Fibroblast of skin of left biceps (primary cell): ENCODE results near the gene CADM4.
"Not testable (repeated sequence)": the region's sequence is repeated elsewhere in the genome, so short reads cannot be mapped to it uniquely, and the experiment has no call there.

Experiments used
- DNase-seq, 2 experiments: peaks; one replicate each; pipeline ENCODE4 v3.0.0-alpha.2; 2013; ENCODE audit warnings: low read depth in 2 of 2

The CADM4 gene

DNA sequence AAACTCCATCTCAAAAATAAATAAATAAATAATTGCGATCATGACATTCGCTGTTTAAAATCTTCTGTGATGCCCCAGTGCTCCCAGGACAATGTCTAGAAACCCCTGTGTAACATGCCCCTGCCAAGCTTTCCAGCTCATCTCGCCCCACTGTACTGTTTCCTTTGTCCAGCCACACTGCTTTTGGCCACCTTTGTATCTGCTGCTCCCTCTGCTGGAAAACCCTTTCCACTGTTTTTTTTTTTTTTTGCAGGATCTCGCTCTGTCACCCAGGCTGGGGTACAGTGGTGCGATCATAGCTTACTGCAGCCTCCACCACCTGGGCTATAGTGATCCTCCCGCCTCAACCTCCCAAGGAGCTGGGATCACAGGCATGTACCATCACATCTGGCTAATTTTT lies 22.8 kb upstream of the CADM4 start:
- no peak for DNase-seq

DNA sequence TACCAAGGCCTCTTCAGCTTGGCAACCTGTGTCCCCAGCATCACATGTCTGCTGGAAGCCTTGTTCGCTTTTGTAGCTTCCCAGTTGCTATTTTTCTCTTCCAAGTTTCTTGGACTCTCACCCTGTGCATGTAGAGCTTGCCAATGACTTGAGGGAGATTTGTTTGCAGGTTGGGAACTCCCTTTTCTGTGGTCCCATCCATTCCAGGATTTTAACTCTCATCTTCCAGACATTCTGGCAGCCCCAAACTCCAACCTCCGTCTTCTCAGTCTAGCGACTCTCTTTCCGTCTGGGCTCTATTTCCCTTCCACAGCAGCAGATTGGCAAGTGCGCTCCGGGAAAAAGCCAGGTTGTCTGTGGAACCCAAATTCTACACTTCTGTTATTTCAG lies 21.3 kb upstream of the CADM4 start:
- no peak for DNase-seq

DNA sequence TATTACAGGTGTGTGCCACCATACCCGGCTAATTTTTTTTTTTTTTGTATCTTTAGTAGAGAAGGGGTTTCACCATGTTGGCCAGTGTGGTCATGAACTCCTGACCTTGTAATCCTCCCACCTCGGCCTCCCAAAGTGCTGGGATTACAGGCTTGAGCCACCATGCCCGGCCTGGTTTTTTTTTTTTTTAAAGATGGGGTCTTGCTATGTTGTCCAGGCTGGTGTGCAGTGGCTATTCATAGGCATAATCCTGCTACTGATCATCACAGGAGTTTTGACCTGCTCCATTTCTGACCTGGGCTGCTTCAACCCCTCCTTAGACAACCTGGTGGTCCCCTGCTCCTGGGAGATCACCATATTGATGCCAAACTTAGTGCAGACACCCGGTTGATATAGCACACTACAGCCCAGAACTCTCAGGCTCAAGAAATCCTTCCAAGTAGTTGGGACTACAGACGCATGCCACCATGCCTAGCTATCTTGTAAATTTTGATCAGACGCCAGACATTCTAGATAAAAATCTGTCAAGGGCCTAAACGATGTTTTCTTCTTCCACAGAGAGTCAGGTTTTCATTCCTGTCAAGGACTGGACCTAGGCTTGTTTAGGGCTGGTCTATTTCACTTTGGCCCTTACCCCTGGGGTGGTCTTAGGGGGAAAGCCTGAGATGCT lies 20.8 kb upstream of the CADM4 start:
- DNase-seq: no peak

DNA sequence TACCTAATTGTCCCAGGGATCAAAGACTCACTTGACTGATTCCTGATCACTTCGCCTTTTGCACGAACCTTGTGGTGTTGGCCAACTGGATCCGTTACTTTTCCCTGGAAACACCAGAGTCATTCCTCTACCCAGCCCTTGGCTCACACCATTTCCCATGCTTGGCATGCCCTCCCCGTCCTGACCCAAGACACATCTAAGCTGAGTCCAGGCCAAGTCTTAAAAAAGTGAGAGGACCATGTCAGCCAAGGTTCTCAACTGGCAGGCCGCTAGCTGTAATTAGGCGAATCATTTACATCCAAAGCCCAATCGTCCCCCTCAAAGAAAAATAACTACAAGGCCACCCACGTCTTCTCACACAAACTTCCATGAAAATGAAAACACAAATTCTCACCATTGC lies 18.8 kb upstream of the CADM4 start:
- no peak for DNase-seq

DNA sequence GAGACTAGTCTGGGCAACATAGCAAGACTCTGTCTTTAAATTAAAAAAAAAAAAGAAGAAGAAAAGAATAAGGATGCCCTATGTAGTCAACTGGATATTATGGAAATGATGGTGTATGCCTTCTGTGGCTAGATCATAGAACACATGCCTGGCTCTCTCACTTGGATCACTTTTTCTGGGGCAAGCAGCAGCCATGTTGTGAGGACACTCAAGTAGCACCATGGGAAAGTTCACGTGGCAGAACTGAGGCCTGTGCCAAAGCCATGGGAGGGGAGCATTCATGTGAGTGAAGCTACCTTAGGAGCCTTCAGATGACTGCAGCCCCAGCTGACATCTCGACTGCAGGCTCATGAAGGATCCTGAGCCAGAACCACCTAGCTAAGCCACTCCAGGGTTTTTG lies 18.4 kb upstream of the CADM4 start:
- DNase-seq: no peak

DNA sequence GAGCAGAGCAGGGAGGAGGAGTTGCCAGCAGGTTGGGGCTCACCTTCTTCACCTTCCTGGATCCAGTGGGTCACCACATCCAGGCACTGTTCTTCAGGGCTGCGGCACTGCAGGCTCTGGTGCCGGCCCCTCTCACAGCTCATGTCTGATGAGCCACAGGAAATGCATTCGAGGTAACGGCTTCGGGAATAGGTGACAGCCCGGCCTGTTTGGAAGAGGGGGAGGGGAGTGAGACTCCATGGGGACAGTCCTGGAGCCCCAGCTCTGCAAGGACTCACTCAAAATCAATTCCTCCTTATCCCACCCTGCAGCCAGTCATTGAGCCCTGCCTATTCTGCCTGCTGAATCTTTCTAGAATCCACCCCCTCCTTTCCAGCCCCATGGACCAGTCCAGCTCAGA lies 16.8 kb upstream of the CADM4 start:
- DNase-seq: no peak

DNA sequence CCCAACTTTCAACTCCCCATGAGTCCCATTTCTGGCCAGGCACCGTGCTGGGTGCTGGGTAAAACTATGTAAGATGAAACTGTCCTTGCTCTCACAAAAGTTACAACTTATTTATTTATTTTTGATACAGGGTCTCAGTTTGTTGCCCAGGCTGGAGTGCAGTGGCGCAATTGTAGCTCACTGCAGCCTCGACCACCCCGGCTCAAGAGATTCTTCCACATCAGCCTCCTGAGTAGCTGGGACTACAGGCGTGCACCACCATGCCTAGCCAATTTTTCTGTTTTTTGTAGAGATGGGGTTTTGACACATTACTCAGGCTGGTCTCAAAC lies 12.9 kb upstream of the CADM4 start:
- DNase-seq: no peak

DNA sequence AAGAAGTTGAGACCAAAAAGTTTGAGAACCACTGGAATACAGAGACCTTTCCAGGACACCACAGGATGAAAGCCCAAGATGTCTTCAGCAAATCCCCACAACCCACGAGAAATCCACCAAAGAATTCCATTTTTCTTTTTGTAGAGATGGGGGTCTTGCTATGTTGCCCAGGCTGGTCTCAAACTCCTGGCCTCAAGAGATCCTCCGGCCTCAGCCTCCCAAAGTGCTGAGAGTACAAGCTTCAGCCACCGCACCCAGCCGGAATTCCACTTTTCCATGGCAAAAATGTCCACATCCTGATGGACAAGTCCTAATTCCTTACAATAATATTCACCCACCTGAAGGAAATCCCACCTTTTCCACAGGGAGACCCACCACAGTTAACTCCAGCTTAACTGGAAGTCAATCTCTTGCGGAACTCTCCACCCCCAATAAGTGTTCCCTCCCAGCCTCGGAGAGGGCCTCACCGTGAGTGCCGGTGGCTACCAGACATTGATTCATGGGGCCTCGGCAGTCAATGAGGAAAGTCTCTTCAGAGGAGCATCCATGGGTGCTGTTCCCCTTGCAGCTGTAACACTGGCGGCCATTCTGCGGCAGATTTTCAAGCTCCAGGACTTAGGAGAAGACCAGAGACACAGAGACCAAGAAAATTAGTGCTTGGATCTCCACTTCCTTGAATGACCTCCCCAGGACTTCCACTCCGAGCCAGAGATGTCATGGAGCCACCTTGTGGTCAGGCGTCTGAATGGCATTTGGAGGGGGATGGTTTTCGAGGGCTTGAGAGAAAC lies 12.3 kb upstream of the CADM4 start:
- no peak for DNase-seq

DNA sequence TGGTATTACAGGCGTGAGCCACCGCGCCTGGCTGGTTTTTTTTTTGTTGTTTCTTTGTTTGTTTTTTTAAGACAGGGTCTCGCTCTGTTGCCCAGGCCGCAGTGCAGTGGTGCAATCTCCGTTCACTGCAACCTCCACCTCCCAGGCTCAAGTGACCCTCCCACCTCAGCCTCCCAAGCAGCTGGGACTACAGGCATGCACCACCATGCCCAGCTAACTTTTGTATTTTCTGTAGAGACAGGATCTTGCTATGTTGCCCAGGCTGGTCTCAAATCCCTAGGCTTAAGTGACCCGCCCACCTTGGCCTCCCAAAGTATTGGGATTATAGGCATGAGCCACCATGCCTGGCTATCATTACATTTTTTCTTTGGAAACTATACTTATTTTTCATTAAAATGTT lies 10.6 kb upstream of the CADM4 start:
- DNase-seq: not testable (repeated sequence)

DNA sequence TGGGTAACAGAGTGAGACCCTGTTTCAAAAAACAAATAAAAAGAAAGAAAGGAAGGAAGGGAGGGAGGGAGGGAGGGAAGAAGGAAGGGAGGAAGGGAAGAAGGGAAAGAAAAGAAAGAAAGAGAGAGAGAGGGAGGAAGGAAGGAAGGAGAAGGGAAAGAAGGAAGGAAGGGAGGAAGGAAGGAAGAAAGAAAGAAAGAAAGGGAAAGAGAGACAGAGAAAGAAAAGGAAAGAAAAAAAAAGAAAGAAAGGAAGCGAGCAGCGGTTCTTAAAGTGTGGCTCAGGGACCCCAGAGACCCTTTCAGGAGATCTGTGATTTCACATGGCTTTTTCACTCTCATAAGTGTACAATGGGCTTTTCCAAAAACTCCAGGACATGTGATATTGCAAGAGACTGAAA lies 9.9 kb upstream of the CADM4 start:
- no peak for DNase-seq

DNA sequence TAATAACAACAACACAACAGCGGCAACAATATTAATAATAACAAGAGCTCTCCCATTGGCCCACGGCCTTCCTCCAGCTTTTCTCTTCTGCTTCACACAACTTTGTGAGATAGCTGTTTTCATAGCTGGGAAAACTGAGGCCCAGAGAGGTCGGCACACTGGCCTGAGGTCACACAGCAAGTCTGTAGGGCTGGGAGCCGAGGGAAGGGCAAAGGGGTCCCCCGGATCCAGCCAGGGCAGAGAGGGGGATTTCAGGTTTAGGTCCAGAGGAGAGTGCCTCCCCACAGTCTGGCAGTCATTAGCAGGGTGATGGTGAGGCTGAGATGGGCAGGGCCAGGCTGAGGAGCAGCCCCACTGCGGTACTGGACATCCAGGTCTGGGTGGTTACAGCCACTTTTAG lies 9.0 kb upstream of the CADM4 start:
- no peak for DNase-seq

DNA sequence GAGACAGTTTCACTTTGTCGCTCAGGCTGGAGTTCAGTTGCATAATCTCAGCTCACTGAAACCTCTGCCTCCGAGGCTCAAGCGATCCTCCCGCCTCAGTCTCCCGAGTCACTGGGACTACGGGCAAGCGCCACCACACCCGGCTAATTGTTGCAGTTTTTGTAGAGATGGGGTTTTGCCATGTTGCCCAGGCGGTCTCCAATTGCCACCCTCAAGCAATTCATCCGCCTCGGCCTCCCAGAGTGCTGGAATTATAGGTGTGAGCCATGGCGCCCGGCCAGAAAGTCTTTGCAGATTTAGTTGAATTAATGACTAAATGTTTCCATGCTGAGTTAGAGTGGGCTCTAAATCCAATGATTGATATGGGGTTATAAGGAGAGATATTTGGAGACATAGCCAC lies 4.5 kb upstream of the CADM4 start:
- no peak for DNase-seq

DNA sequence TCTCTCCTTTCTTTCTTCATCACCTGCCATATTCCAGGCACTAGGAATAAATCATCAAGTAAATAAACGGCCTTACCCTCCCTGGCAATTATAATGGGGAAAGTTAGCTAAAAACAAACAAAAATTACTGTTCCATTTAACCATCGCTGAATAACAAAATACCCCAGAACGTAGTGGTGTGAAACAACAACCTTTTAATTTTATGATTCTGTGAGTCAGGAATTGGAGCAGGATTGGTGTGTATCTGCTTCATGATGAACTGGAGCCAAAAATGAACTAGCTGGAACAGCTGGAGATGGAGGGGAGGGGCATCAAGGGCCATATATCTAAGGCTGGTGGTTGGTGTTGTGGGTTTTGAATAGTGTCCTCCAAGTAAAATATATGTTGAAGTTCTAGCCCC lies 3.7 kb upstream of the CADM4 start:
- no peak for DNase-seq

DNA sequence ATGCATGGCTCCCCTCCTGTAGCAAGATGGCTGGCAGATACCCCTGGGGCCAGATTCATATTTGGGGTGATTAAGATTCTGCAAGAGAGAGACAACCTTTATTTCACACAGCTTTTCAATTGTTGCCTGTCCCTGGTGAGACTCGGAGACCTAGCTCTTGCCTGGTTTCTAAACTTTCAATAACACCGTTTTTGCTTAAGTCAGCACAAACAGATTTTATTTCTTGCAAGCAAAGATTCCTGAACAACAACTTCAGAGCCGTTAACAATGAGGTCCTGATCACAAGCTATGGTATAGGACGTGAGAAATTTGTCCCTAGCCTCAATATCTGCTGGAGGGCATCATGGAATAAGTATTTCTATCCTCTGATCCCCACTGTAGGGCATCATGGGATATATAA lies 2.9 kb upstream of the CADM4 start:
- DNase-seq: no peak

DNA sequence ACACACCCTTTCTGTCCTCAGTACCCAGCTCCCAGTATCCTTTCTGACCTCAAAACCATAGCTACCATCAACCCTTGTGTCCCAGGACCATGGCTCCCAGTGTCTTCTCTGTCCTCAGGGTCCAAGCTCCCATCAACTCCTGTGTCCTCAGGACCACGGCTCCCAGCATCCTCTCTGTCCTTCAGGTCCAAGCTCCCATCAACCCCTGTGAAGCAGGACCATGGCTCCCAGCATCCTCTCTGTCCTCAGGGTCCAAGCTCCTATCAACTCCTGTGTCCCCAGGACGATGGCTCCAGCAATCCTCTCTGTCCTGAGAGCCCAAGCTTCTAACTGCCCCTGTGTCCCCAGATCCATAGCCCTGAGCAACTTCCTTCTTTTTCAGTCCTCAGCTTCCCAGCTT lies 1.7 kb upstream of the CADM4 start:
- no peak for DNase-seq

DNA sequence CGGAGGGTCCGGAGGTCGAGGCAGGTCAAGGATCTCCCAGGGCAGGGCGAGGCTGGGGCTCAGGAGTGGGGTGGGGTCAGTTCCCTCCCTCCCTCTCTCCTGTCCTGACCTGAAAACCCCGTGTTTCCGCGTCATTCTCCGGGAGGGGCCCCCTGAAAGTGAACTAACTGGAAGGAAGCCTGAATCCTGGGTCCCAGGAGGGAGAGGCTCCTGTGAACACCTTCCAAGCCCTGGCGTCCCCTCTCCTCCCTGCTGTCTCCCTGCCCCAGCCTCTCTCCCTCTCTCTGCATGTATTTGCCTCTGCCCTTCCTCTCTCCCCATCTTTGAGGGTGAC lies 741 bp upstream of the CADM4 start:
- no peak for DNase-seq

DNA sequence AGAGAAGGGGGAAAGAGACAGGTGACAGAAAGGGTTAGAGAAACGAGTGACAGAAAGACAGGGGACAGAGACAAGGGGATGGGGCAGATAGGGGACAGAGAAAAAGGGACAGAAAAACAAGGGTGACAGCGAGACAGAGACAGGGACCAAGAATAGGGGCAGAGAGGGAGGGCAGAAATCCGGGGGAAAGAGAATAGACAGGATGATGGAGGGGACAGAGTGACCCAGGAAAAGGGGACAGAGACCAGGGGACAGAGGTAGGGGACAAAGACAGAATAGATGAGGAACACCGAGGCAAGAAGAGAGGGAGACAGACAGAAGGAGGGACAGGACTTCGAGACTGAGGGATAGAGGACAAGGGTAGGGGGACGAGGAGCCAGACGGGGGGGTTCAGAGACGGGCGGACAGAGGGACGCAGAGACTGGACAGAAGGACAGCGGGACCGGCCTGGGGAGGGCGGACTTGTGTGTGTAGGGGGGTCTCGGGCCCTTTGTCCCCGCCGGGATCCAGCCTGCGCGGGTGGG lies 593 bp downstream of the CADM4 start:
- no peak for DNase-seq

DNA sequence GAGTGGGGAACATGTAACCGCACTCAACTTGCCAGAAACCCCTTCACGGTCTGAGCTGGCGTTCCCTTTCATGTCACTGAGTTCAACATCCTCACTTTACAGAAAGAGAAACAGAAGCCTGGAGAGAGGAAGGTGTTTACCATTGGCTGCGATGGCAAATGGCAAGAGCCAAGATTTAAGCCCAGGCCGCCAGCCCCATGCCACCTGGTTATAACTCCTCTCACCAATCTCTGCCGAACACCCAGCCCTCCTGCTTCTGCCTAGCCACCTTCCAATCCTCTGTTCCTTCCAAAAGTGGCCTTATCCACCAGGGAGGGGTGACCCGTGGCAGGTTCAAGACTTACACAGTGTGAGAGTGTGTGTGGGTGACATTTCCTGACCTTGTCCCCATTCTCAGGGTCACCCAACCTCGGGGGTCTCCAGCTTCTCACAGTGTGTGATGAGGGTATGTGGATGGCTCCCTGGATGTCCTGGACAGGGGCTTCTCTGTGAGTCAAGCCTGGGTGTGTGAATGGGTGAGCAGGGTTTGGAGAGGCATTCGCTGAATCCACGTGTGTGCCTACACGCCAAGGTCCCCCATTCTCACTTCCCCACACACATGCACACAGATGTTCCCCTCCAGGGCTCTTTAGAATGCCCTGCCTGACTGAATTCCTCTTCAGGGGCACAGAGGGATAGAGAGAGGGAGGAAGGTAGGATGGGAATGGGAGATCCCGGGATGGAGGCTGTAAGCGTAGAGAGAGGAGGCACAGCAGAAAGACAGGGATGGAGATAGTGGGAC lies 1.2 kb downstream of the CADM4 start:
- no peak for DNase-seq

DNA sequence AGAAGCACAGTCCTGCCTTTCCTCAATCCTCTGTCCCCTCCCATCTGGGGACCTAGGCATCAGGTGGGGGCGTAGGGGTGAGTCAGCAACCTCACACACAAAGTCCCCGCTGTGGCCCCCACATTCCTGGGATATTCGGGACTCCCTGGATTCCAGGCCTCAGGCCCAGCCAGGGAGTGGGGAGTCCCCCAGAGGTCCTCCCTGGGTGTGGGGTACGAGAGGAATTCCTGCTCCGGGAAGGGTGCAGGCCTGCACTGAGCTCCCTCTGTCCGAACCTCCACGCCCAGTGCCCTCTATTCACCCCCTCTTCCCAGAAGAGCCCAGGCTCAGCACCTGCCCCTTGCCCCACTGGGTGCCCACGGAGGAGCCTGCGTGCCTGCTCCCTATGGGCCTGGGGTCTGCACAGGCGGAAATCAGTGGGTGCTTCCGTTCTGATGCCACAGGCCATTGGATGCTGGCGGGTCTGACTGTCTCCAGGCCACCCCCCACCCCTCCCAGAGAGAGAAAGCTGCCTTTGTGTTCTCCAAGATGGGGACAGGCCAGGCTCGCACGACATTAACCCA lies 3.4 kb downstream of the CADM4 start:
- DNase-seq: peak in 1 of 2 experiments; percentile 3

DNA sequence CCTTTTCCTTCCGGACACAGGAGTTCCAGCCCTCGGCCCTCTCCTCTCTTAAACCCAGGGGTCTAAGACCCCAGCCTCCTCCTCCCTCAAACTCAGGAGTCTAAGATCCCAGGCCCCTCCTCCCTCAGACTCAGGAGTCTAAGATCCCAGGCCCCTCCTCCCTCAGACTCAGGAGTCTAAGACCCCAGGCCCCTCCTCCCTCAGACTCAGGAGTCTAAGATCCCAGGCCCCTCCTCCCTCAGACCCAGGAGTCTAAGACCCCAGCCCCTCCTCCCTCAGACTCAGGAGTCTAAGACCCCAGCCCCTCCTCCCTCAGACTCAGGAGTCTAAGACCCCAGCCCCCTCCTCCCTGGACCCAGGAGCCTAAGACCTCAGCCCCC lies 4.1 kb downstream of the CADM4 start:
- DNase-seq: not testable (repeated sequence)

DNA sequence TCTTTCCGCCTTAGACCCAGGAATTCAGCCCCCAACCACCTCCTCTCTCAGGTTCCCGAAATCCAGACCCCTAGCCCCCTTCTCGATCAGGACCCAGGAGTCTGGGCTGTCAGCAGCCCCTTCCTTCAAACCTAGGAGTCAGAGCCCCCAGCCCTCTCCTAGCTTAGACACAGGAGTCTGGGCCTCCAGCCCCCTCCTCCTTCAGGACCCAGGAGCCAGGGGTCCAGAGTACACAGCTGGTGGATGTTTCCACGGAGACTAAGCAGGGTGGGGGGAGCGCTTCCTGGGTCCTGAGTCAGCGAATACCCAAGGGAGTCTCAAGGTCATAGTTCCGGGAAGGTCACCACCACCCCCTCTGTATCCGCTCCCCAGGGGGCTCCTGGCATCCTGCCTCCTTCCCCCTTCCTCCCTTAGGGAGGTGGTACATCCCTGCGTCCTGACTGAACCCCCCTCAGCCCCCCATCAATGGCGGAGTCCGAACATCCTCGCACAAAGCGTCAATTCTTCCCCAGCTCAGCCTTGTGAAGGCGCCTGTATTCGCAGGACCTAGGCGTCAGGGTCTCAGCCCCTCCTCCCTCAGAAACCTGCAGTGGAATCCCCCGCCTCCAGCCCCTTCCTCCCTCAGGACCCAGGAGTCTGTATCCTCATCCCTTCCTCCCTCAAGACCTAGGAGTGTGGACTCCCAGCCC lies 4.6 kb downstream of the CADM4 start:
- DNase-seq: peak in 1 of 2 experiments; percentile 5

DNA sequence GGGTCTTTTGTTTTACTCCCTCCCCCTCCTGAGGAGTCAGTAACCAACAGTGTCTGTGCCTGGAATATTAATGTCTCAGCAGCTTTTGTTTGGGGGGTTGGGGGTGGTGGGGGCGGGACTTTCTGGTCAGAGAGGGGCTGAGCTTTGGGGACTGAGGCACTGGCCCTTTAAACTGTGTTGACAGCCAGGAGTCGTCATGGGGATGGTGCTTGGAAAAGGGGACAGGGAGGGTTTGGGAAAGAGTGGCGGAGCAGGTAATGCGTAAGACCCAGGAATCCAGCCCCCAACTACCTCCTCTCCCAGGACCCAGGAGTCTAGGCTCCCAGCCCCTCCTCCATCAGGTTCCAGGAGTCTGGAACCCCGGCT lies 5.2 kb downstream of the CADM4 start:
- no peak for DNase-seq
